Right atrium auricular region (tissue), 2 donors: ENCODE data around the gene PKD2. TPM values are rescaled to one million over a fixed set of nuclear protein-coding genes. Genes with fewer than 3 reads are reported as not detected.

Source experiments
- DNase-seq: peaks from one replicate; pipeline ENCODE4 v3.0.0-alpha.2; 2019; ENCODE audit warnings: low spot score
- H3K27ac ChIP-seq, 2 donors: fragments of 200-600 bp; sonication (generic); 1 replicate in 1 of 2; 2 replicates in 1 of 2; pipeline ENCODE4 v1.5.1; 2016 to 2019
- H3K27me3 ChIP-seq, 2 donors: fragments of 200-600 bp; sonication (generic); one replicate each; pipeline versions ENCODE4 v1.5.1 to v1.6.0; 2017 to 2019
- H3K36me3 ChIP-seq: fragments of 200-600 bp; sonication (generic); one replicate; pipeline ENCODE4 v1.5.1; 2016
- H3K4me1 ChIP-seq, 2 donors: fragments of 200-600 bp; sonication (generic); one replicate each; pipeline versions ENCODE4 v1.5.1 to v1.6.0; 2017 to 2019
- H3K4me3 ChIP-seq, 2 donors: fragments of 200-600 bp; sonication (generic); 1 replicate in 1 of 2; 2 replicates in 1 of 2; pipeline ENCODE4 v1.5.1; 2017 to 2019; ENCODE audit warnings: mild to moderate bottlenecking in 1 of 2, moderate library complexity in 1 of 2
- H3K9me3 ChIP-seq, 2 donors: fragments of 200-600 bp; sonication (generic); one replicate each; pipeline ENCODE4 v1.5.1; 2019
- total RNA-seq, 2 donors: library from RNA; depleted of rRNA; stranded (reverse); fragments of >200 nt; gene quantifications; one replicate each; pipeline ENCODE4 v1.1.0, GENCODE V29; 2016
- TF ChIP-seq, protein P1 (sequence below), 2 donors: fragments of 200-600 bp; sonication (generic); IDR thresholded peaks; one replicate each; pipeline ENCODE4 v1.5.1; 2019; ENCODE audit warnings: antibody characterized with exemption in 2 of 2

The PKD2 gene
- total RNA-seq, 2 donors from 2014 or later: 21.5 to 32.7 TPM

DNA sequence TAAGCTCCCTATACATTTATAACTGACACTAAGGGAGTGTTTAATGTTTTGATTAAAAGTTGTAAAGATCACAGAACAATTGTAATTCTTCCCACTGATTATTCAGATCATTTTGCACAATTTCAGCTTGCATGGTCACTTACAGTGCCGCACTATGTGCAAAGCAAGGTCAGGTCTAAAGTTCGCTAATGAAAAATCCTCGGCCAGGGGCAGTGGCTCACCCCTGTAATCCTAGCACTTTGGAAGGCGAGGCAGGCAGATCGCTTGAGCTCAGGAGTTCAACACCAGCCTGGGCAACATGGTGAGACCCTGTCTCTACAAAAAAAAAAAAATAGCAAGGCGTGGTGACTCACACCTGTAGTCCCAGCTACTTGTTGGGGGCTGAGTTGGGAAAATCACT is 57.0 kb downstream of the PKD2 start:
- TF ChIP-seq, protein P1, sequence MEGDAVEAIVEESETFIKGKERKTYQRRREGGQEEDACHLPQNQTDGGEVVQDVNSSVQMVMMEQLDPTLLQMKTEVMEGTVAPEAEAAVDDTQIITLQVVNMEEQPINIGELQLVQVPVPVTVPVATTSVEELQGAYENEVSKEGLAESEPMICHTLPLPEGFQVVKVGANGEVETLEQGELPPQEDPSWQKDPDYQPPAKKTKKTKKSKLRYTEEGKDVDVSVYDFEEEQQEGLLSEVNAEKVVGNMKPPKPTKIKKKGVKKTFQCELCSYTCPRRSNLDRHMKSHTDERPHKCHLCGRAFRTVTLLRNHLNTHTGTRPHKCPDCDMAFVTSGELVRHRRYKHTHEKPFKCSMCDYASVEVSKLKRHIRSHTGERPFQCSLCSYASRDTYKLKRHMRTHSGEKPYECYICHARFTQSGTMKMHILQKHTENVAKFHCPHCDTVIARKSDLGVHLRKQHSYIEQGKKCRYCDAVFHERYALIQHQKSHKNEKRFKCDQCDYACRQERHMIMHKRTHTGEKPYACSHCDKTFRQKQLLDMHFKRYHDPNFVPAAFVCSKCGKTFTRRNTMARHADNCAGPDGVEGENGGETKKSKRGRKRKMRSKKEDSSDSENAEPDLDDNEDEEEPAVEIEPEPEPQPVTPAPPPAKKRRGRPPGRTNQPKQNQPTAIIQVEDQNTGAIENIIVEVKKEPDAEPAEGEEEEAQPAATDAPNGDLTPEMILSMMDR (IDR thresholded peaks at IDR 0.05): no peak
- Histone ChIP-seq H3K27ac (no peak overlapping the region), H3K9me3 (peaks cover 0 to 10% of the 10 kb centered on the region in 2 donors), H3K4me3 (no peak overlapping the region), H3K4me1 (no peaks in the 10 kb centered on the region), H3K36me3 (peaks cover 70% of the 10 kb centered on the region), H3K27me3 (no peaks in the 10 kb centered on the region)
- DNase-seq: no peak

DNA sequence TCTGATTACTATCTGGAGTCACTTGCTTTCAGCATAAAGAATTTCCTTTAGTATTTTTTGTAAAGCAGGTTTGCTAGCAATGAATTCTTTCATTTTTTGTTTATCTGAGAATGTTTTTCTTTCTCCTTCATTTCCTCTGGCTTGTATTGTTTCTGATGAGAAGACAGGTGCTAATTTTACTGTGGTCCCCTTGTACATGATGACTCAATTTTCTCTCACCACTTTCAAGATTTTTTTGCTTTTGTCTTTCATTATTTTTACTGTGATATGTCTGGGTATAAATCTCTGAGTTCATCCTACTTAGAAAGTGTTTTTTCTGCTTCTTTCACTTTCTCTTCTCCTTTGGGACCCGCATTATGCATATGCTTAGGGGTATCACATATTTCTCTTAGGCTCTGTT is 62.6 kb downstream of the PKD2 start:
- H3K4me3 ChIP-seq: no peak overlapping the region
- H3K27me3 ChIP-seq: no peaks in the 10 kb centered on the region
- no peaks in the 10 kb centered on the region for H3K4me1 ChIP-seq
- peaks cover 93% of the 10 kb centered on the region for H3K36me3 ChIP-seq
- TF ChIP-seq, protein P1 (IDR thresholded peaks at IDR 0.05): no peak
- H3K9me3 ChIP-seq: peaks cover 0 to 14% of the 10 kb centered on the region in 2 donors
- no peak for DNase-seq
- no peak overlapping the region for H3K27ac ChIP-seq

DNA sequence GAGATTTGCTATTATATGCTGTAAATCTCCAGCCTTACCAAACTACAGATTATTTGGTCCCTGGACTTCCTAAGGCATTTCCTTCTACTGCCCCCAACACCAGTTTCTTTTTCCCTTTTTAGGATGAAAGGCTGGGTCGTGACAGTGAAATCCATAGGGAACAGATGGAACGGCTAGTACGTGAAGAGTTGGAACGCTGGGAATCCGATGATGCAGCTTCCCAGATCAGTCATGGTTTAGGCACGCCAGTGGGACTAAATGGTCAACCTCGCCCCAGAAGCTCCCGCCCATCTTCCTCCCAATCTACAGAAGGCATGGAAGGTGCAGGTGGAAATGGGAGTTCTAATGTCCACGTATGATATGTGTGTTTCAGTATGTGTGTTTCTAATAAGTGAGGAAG is 67.9 kb downstream of the PKD2 start:
- Histone ChIP-seq H3K36me3 (peaks cover 64% of the 10 kb centered on the region), H3K27ac (no peak overlapping the region), H3K4me3 (no peak overlapping the region), H3K4me1 (no peaks in the 10 kb centered on the region), H3K9me3 (peaks cover 0 to 4% of the 10 kb centered on the region in 2 donors), H3K27me3 (no peaks in the 10 kb centered on the region)
- DNase-seq: no peak
- TF ChIP-seq, protein P1 (IDR thresholded peaks at IDR 0.05): no peak

DNA sequence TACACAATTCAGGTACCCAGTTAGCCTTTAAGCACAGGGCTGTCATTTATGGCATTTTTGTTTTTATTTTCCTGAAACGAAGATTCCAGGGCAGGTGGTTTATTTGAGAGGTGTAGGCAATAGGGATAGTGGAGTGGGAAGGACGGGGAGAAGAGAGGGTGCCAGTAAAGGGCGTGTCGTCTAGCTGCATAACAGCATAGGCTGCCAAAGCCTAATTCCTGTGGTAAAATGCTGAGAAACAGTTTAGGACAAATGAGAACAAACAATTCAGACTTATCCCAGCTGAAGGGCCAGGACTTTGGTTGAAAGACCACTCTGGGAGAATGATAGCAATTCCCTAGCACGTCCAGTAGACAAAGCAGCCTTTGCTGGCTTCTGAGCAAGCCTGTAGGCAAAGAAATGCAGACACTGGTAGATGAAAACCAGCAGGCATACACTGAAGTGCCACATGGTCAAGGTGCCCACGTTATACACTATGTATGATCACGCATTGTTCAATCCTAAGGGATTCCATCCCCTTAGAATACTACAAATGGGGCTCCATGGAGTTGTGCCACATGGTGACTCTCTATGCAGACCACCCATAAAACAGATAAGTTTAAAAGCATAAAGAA is 70.6 kb downstream of the PKD2 start:
- Histone ChIP-seq H3K4me1 (no peaks in the 10 kb centered on the region), H3K9me3 (no peaks in the 10 kb centered on the region), H3K27ac (no peak overlapping the region), H3K36me3 (peaks cover 39% of the 10 kb centered on the region), H3K4me3 (no peak overlapping the region), H3K27me3 (no peaks in the 10 kb centered on the region)
- TF ChIP-seq, protein P1 (IDR thresholded peaks at IDR 0.05): no peak
- DNase-seq: no peak

DNA sequence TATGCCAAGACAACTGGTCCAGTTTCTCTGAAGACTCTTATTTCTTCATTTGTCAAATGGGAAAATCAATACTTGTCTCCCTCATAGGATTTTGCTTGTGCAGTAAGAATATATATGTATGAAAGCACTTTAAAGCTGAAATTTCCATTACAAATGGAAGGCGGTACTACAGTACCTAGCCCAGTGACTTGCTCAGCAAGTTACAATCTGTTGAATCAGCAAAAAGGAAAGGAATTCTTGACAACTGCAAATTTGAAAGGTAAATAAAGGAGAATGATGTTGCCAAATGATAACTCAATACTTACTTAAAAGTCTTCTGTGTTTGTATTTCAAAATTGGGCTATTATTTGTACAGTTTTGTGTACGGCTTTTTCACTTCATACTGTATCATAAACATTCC is 71.1 kb downstream of the PKD2 start:
- TF ChIP-seq, protein P1 (IDR thresholded peaks at IDR 0.05): no peak
- Histone ChIP-seq H3K4me3 (no peak overlapping the region), H3K9me3 (no peaks in the 10 kb centered on the region), H3K27me3 (no peaks in the 10 kb centered on the region), H3K36me3 (peaks cover 36% of the 10 kb centered on the region), H3K4me1 (no peaks in the 10 kb centered on the region), H3K27ac (no peak overlapping the region)
- no peak for DNase-seq

DNA sequence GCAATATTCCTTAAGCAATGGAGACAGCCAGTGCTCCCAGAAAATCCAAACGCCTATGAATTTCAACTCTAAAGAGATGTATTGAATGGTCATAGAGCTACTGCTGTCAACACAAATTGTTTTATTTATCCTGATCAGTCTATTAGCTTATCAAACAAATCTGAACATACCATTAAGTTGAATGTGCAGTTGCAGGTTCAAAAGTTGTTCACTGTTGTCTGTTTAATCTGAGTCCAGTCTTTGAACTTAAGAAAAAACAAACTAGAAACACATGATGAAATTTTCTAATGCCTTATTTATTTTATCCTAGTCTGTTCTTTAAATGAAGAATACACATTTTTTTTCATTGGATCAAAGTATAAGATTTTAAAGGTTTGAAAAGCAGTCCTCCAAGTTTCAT is 73.2 kb downstream of the PKD2 start:
- TF ChIP-seq, protein P1 (IDR thresholded peaks at IDR 0.05): no peak
- no peaks in the 10 kb centered on the region for H3K4me1 ChIP-seq
- no peak overlapping the region for H3K4me3 ChIP-seq

More for the DNA sequence above, 73.2 kb downstream of the PKD2 start:
- no peak for DNase-seq
- Histone ChIP-seq H3K9me3 (no peaks in the 10 kb centered on the region), H3K27ac (no peak overlapping the region), H3K36me3 (peaks cover 16% of the 10 kb centered on the region), H3K27me3 (no peaks in the 10 kb centered on the region)
